Thoracic aorta (tissue), 2 donors: ENCODE measurements around the gene ALPP. TPM values are rescaled to one million over a fixed set of nuclear protein-coding genes. Genes with fewer than 3 reads are reported as not detected.
"Not testable (repeated sequence)": the region's sequence is repeated elsewhere in the genome, so short reads cannot be mapped to it uniquely, and the experiment has no call there.

Experiments
- ATAC-seq: fragments of 150-250 bp; one replicate; pipeline ENCODE4 v1.8.0; 2017; ENCODE audit warnings: low read depth; ENCODE audit not compliant: insufficient number of reproducible peaks, low FRiP score
- DNase-seq: peaks from one replicate; pipeline ENCODE4 v3.0.0-alpha.2; 2020; ENCODE audit warnings: low spot score
- H3K27ac ChIP-seq, 2 donors: fragments of 200-600 bp; sonication (generic); 1 replicate in 1 of 2; 2 replicates in 1 of 2; pipeline ENCODE4 v1.5.1; 2016; ENCODE audit warnings: mild to moderate bottlenecking in 2 of 2, moderate library complexity in 2 of 2
- H3K27me3 ChIP-seq: fragments of 200-600 bp; sonication (generic); replicated peaks from 2 replicates; pipeline ENCODE4 v1.6.0; 2016; ENCODE audit warnings: mild to moderate bottlenecking; ENCODE audit not compliant: insufficient read depth
- H3K36me3 ChIP-seq: fragments of 200-600 bp; sonication (generic); one replicate; pipeline ENCODE4 v1.5.1; 2016
- H3K4me1 ChIP-seq, 2 donors: fragments of 200-600 bp; sonication (generic); 1 replicate in 1 of 2; 2 replicates in 1 of 2; pipeline versions ENCODE4 v1.5.1 to v1.6.0; 2016; ENCODE audit warnings: low read depth in 2 of 2, mild to moderate bottlenecking in 1 of 2; ENCODE audit not compliant: control insufficient read depth in 1 of 2
- H3K4me3 ChIP-seq: fragments of 200-600 bp; sonication (generic); 2 replicates; pipeline ENCODE4 v1.5.1; 2016; ENCODE audit warnings: mild to moderate bottlenecking
- H3K9me3 ChIP-seq: fragments of 200-600 bp; sonication (generic); 2 replicates; pipeline ENCODE4 v1.5.1; 2016
- total RNA-seq, 2 donors: library from RNA; depleted of rRNA; stranded (reverse); fragments of >200 nt; gene quantifications; one replicate each; pipeline versions ENCODE4 v1.1.0 to v1.2.3, GENCODE V29; 2016
- TF ChIP-seq, protein P1 (sequence below): fragments of 200-600 bp; sonication (generic); IDR thresholded peaks from one replicate; pipeline ENCODE4 v1.5.1; 2019; ENCODE audit warnings: antibody characterized with exemption

Gene ALPP
- total RNA-seq, 2 donors from 2014 or later: not detected

- TF ChIP-seq, protein P1, sequence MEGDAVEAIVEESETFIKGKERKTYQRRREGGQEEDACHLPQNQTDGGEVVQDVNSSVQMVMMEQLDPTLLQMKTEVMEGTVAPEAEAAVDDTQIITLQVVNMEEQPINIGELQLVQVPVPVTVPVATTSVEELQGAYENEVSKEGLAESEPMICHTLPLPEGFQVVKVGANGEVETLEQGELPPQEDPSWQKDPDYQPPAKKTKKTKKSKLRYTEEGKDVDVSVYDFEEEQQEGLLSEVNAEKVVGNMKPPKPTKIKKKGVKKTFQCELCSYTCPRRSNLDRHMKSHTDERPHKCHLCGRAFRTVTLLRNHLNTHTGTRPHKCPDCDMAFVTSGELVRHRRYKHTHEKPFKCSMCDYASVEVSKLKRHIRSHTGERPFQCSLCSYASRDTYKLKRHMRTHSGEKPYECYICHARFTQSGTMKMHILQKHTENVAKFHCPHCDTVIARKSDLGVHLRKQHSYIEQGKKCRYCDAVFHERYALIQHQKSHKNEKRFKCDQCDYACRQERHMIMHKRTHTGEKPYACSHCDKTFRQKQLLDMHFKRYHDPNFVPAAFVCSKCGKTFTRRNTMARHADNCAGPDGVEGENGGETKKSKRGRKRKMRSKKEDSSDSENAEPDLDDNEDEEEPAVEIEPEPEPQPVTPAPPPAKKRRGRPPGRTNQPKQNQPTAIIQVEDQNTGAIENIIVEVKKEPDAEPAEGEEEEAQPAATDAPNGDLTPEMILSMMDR: no peak
- H3K4me3 ChIP-seq: no peak overlapping the region
- no peaks in the 10 kb centered on the region for H3K36me3 ChIP-seq
- H3K4me1 ChIP-seq: no peaks in the 10 kb centered on the region
- ATAC-seq (no peak), DNase-seq (no peak)
- no peak overlapping the region for H3K27ac ChIP-seq
- no peaks in the 10 kb centered on the region for H3K27me3 ChIP-seq
- no peaks in the 10 kb centered on the region for H3K9me3 ChIP-seq
Observed at GRCh38 chr2:232365621-232366321, 12.8 kb upstream of the ALPP start.

DNA sequence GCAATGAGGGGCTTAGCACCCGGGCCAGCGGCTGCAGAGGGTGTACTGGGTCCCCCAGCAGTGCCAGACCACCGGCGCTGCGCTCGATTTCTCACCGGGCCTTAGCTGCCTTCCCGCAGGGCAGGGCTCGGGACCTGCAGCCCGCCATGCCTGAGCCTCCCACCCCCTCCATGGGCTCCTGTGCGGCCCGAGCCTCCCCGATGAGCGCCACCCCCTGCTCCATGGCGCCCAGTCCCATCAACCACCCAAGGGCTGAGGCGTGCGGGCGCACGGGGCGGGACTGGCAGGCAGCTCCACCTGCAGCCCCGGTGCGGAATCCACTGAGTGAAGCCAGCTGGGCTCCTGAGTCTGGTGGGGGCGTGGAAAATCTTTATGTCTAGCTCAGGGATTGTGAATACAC is 12.1 kb upstream of the ALPP start:
- ATAC-seq, H3K27ac ChIP-seq, H3K36me3 ChIP-seq, H3K9me3 ChIP-seq, DNase-seq, H3K4me1 ChIP-seq, H3K4me3 ChIP-seq, H3K27me3 ChIP-seq: not testable (repeated sequence)

- H3K4me3 ChIP-seq: no peak overlapping the region
- TF ChIP-seq, protein P1: no peak
- H3K4me1 ChIP-seq: no peaks in the 10 kb centered on the region
- no peaks in the 10 kb centered on the region for H3K9me3 ChIP-seq
- no peak for ATAC-seq
- H3K27ac ChIP-seq: no peak overlapping the region
- H3K27me3 ChIP-seq: no peaks in the 10 kb centered on the region
- no peak for DNase-seq
- no peaks in the 10 kb centered on the region for H3K36me3 ChIP-seq
Observed at GRCh38 chr2:232367016-232367415, 11.5 kb upstream of the ALPP start.

- DNase-seq: no peak
- Histone ChIP-seq H3K27ac (no peak overlapping the region), H3K4me3 (no peak overlapping the region), H3K27me3 (no peaks in the 10 kb centered on the region), H3K9me3 (no peaks in the 10 kb centered on the region), H3K4me1 (no peaks in the 10 kb centered on the region), H3K36me3 (no peaks in the 10 kb centered on the region)
- no peak for ATAC-seq
- TF ChIP-seq, protein P1: no peak
Observed at GRCh38 chr2:232367591-232368233, 10.8 kb upstream of the ALPP start.

GRCh38 chr2:232368311-232368731 is 10.2 kb upstream of the ALPP start:
- H3K4me3 ChIP-seq: no peak overlapping the region
- no peak overlapping the region for H3K27ac ChIP-seq
- no peaks in the 10 kb centered on the region for H3K36me3 ChIP-seq
- no peaks in the 10 kb centered on the region for H3K27me3 ChIP-seq
- no peaks in the 10 kb centered on the region for H3K9me3 ChIP-seq
- TF ChIP-seq, protein P1: no peak
- DNase-seq (no peak), ATAC-seq (no peak)
- H3K4me1 ChIP-seq: no peaks in the 10 kb centered on the region
